CD14-positive monocyte (primary cell): Measurements from ENCODE around the gene TFPI. TPM values are rescaled to one million over a fixed set of nuclear protein-coding genes. Genes with fewer than 3 reads are reported as not detected.

Source experiments
- DNase-seq, 3 donors: peaks; one replicate each; pipeline ENCODE4 v3.0.0-alpha.2; 2011 to 2022
- H2AFZ ChIP-seq: 2 replicates; pipeline ENCODE4 v1.6.0; 2012; ENCODE audit warnings: mild to moderate bottlenecking, low read depth, low read length, inconsistent platforms; ENCODE audit not compliant: insufficient read depth, poor library complexity, severe bottlenecking
- H3K27ac ChIP-seq, 2 donors: 1 replicate in 1 of 2; 2 replicates in 1 of 2; pipeline ENCODE4 v1.5.1; 2012 to 2013; ENCODE audit warnings: low read length in 2 of 2, control low read depth in 1 of 2, inconsistent platforms in 1 of 2, low read depth in 1 of 2, mild to moderate bottlenecking in 1 of 2
- H3K27me3 ChIP-seq, 2 donors: one replicate each; pipeline versions ENCODE4 v1.6.0 to v1.6.1; 2011 to 2013; ENCODE audit warnings: low read length in 2 of 2; ENCODE audit not compliant: control insufficient read depth in 2 of 2, insufficient read depth in 2 of 2
- H3K36me3 ChIP-seq, 2 donors: replicated peaks in 1 of 2; 1 replicate in 1 of 2; 2 replicates in 1 of 2; pipeline versions ENCODE4 v1.5.1 to v1.6.1; 2012 to 2013; ENCODE audit warnings: low read length in 2 of 2, control low read depth in 1 of 2, inconsistent platforms in 1 of 2, mild to moderate bottlenecking in 1 of 2; ENCODE audit not compliant: insufficient read depth in 2 of 2, control insufficient read depth in 1 of 2
- H3K4me1 ChIP-seq, 2 donors: 1 replicate in 1 of 2; 2 replicates in 1 of 2; pipeline versions ENCODE4 v1.5.1 to v1.6.1; 2012 to 2013; ENCODE audit warnings: low read length in 2 of 2, control low read depth in 1 of 2, inconsistent platforms in 1 of 2, mild to moderate bottlenecking in 1 of 2, moderate library complexity in 1 of 2; ENCODE audit not compliant: insufficient read depth in 2 of 2, control insufficient read depth in 1 of 2
- H3K4me2 ChIP-seq: replicated peaks from 2 replicates; pipeline ENCODE3; 2012; ENCODE audit warnings: low read length, moderate library complexity, mild to moderate bottlenecking; ENCODE audit not compliant: poor library complexity, severe bottlenecking; ENCODE audit errors: extremely low read depth
- H3K4me3 ChIP-seq, 3 experiments: fragments of 200-600 bp in 1 of 3; sonication (generic) in 1 of 3; replicated peaks in 1 of 3; 1 replicate in 2 of 3; 2 replicates in 1 of 3; pipeline ENCODE4 v1.5.1; 2011 to 2013; ENCODE audit warnings: low read length in 3 of 3, mild to moderate bottlenecking in 3 of 3, control low read depth in 2 of 3, low read depth in 2 of 3, inconsistent platforms in 1 of 3, moderate library complexity in 1 of 3
- H3K79me2 ChIP-seq: 2 replicates; pipeline ENCODE4 v1.6.0; 2012; ENCODE audit warnings: mild to moderate bottlenecking, control low read depth, inconsistent platforms, low read length, moderate library complexity; ENCODE audit not compliant: insufficient read depth
- H3K9ac ChIP-seq: 2 replicates; pipeline ENCODE4 v1.6.0; 2017; ENCODE audit warnings: low read length, mild to moderate bottlenecking; ENCODE audit not compliant: insufficient read depth, poor library complexity, severe bottlenecking
- H3K9me3 ChIP-seq, 2 donors: replicated peaks in 1 of 2; 1 replicate in 1 of 2; 2 replicates in 1 of 2; pipeline versions ENCODE4 v1.5.1 to v1.6.1; 2012 to 2013; ENCODE audit warnings: low read length in 2 of 2, control low read depth in 1 of 2; ENCODE audit not compliant: control insufficient read depth in 1 of 2, insufficient read depth in 1 of 2
- H4K20me1 ChIP-seq: 2 replicates; pipeline ENCODE4 v1.6.0; 2012; ENCODE audit warnings: mild to moderate bottlenecking, low read length, control low read depth, moderate library complexity; ENCODE audit not compliant: insufficient read depth
- H3K27ac Mint-ChIP-seq, 7 donors: one replicate each; pipeline ENCODE4 v1.8.0; 2020; ENCODE audit warnings: mild to moderate bottlenecking in 7 of 7, mixed read lengths in 7 of 7, moderate library complexity in 6 of 7, inconsistent platforms in 2 of 7
- H3K27me3 Mint-ChIP-seq, 3 donors: one replicate each; pipeline ENCODE4 v1.8.0; 2021 to 2022; ENCODE audit warnings: low read depth in 3 of 3, mild to moderate bottlenecking in 3 of 3, mixed read lengths in 3 of 3, moderate library complexity in 3 of 3, inconsistent platforms in 1 of 3
- H3K36me3 Mint-ChIP-seq, 2 donors: one replicate each; pipeline ENCODE4 v1.8.0; 2020; ENCODE audit warnings: mixed read lengths in 2 of 2, inconsistent platforms in 1 of 2, mild to moderate bottlenecking in 1 of 2
- H3K4me1 Mint-ChIP-seq: one replicate; pipeline ENCODE4 v1.8.0; 2020; ENCODE audit warnings: mild to moderate bottlenecking, mixed read lengths
- H3K4me3 Mint-ChIP-seq, 2 donors: one replicate each; pipeline ENCODE4 v1.8.0; 2020; ENCODE audit warnings: mild to moderate bottlenecking in 2 of 2, mixed read lengths in 2 of 2, moderate library complexity in 1 of 2
- H3K9me3 Mint-ChIP-seq, 7 donors: one replicate each; pipeline ENCODE4 v1.8.0; 2020 to 2022; ENCODE audit warnings: mixed read lengths in 7 of 7, mild to moderate bottlenecking in 6 of 7, moderate library complexity in 6 of 7, inconsistent platforms in 2 of 7
- WGBS: methylation state at CpG from one replicate; pipeline ENCODE4 v1.1.5; 2013; ENCODE audit warnings: missing lambda C conversion rate; ENCODE audit not compliant: insufficient coverage; 5-methylcytosine and 5-hydroxymethylcytosine counted together
- intact Hi-C, 2 donors: fragments of 100-400 bp; cut with micrococcal nuclease; formaldehyde crosslinking; loops; one replicate each; pipeline versions ENCODE4 v1.15.0 to v1.15.1; 2023
- polyA plus RNA-seq, 3 donors: library from polyadenylated mRNA; depleted of rRNA in 1 of 3; unstranded in 2 of 3; stranded (reverse) in 1 of 3; fragments of 300-500 nt in 2 of 3; fragments of >200 nt in 1 of 3; fragmentation: Illumina TruSeq in 2 of 3; gene quantifications; 1 replicate in 2 of 3; 2 replicates in 1 of 3; pipeline ENCODE4 v1.2.3, GENCODE V29; 2012 to 2021
- TF ChIP-seq, protein P1 (sequence below): fragments of 200-600 bp; IDR thresholded peaks from one replicate; pipeline ENCODE4 v1.8.0; 2022; ENCODE audit warnings: antibody characterized with exemption, mild to moderate bottlenecking

Gene TFPI
- polyA plus RNA-seq, 3 donors, result 0.46 TPM; not detected in 2

DNA sequence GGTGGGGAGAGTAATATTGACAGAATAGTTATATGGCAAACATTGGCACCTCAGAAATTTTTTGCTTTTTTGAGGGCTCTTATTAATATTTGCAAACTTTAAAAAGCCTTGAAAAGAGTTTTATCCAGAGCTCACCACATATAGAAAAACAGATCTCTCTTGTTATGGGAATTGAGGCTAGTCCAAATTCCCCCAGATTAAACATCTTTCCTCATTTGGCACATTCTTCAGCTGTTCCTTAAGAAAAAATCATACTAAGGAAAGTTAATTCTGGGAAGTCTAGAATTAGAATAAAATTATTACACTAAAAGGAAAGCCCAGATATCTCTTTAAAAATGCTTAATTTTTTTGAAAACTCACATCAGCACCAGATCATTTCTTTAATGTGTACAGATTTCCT lies 5.6 kb downstream of the TFPI start:
- intact Hi-C loops, result no loop called here
- no peak for DNase-seq
- no peaks in the 10 kb centered on the region for H3K9me3 Mint-ChIP-seq
- TF ChIP-seq, protein P1, sequence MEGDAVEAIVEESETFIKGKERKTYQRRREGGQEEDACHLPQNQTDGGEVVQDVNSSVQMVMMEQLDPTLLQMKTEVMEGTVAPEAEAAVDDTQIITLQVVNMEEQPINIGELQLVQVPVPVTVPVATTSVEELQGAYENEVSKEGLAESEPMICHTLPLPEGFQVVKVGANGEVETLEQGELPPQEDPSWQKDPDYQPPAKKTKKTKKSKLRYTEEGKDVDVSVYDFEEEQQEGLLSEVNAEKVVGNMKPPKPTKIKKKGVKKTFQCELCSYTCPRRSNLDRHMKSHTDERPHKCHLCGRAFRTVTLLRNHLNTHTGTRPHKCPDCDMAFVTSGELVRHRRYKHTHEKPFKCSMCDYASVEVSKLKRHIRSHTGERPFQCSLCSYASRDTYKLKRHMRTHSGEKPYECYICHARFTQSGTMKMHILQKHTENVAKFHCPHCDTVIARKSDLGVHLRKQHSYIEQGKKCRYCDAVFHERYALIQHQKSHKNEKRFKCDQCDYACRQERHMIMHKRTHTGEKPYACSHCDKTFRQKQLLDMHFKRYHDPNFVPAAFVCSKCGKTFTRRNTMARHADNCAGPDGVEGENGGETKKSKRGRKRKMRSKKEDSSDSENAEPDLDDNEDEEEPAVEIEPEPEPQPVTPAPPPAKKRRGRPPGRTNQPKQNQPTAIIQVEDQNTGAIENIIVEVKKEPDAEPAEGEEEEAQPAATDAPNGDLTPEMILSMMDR, result no peak
- no peak overlapping the region for H3K27ac Mint-ChIP-seq
- H3K9ac ChIP-seq, result no peak overlapping the region
- H3K27me3 Mint-ChIP-seq, result no peaks in the 10 kb centered on the region
- no peaks in the 10 kb centered on the region for H3K36me3 ChIP-seq
- H4K20me1 ChIP-seq, result no peaks in the 10 kb centered on the region
- H3K27ac ChIP-seq, result no peak overlapping the region
- no peaks in the 10 kb centered on the region for H3K79me2 ChIP-seq
- no peak overlapping the region for H3K4me3 Mint-ChIP-seq
- H3K27me3 ChIP-seq, result no peaks in the 10 kb centered on the region
- H3K4me1 Mint-ChIP-seq, result peaks cover 12% of the 10 kb centered on the region
- no peak overlapping the region for H3K4me3 ChIP-seq
- H2AFZ ChIP-seq, result no peak overlapping the region
- peaks cover 0 to under 1% of the 10 kb centered on the region in 2 donors for H3K4me1 ChIP-seq
- no peaks in the 10 kb centered on the region for H3K9me3 ChIP-seq
- H3K36me3 Mint-ChIP-seq, result no peaks in the 10 kb centered on the region
- no peak overlapping the region for H3K4me2 ChIP-seq

DNA sequence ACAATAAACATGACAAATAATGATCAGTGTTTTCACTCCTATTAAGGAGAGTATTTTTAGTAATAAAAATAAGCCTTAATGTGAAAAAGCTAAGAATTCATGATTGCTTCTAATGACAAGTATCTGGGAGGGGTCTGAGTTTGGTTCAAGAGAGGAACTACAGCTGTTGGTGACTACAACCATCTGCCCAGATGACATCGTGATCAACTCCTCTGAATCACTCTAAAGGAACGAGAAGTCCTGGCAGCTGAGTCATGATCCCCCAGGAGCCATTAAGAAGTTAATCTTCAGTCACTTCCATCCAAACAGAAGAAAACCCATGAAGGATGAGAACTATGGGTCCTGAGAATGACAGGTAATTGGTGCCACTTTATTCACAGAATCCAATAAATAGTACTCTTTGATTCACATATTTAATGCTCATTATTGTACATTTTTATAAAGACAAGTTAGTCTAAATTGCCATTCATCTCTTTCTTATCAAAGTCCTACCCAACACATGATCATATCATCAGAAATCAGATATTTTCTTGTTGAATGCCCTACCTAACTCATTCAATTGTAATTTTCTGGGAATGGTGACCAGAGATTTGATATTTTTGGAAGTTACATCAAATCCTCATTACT lies 6.8 kb downstream of the TFPI start:
- peak; percentile 49 to 87 (median 62) for DNase-seq
- no peaks in the 10 kb centered on the region for H3K79me2 ChIP-seq
- intact Hi-C loops, result no loop called here

More for the DNA sequence above, 6.8 kb downstream of the TFPI start:
- H3K27me3 ChIP-seq, result no peaks in the 10 kb centered on the region
- no peak overlapping the region for H3K4me3 ChIP-seq
- Mint-ChIP-seq H3K27ac (peak overlapping the region in 3 of 7 donors; percentile 21 to 75 (median 26)), H3K36me3 (no peaks in the 10 kb centered on the region), H3K4me1 (peaks cover 7% of the 10 kb centered on the region), H3K4me3 (no peak overlapping the region), H3K27me3 (no peaks in the 10 kb centered on the region), H3K9me3 (no peaks in the 10 kb centered on the region)
- H3K27ac ChIP-seq, result no peak overlapping the region
- no peak overlapping the region for H3K4me2 ChIP-seq
- no peaks in the 10 kb centered on the region for H3K36me3 ChIP-seq
- TF ChIP-seq, protein P1, result no peak
- no CpG with 5 or more reads among the region's 2 CpGs for WGBS
- no peak overlapping the region for H3K9ac ChIP-seq
- H4K20me1 ChIP-seq, result no peaks in the 10 kb centered on the region
- no peaks in the 10 kb centered on the region for H3K4me1 ChIP-seq
- H3K9me3 ChIP-seq, result no peaks in the 10 kb centered on the region
- no peak overlapping the region for H2AFZ ChIP-seq
